Measurements from ENCODE around the gene CAPN1. TPM values are rescaled to one million over a fixed set of nuclear protein-coding genes. Genes with fewer than 3 reads are reported as not detected.

CAPN1 gene
- total and polyA plus RNA-seq, 10 donors: 61.6 to 203 (median 145) TPM

DNA sequence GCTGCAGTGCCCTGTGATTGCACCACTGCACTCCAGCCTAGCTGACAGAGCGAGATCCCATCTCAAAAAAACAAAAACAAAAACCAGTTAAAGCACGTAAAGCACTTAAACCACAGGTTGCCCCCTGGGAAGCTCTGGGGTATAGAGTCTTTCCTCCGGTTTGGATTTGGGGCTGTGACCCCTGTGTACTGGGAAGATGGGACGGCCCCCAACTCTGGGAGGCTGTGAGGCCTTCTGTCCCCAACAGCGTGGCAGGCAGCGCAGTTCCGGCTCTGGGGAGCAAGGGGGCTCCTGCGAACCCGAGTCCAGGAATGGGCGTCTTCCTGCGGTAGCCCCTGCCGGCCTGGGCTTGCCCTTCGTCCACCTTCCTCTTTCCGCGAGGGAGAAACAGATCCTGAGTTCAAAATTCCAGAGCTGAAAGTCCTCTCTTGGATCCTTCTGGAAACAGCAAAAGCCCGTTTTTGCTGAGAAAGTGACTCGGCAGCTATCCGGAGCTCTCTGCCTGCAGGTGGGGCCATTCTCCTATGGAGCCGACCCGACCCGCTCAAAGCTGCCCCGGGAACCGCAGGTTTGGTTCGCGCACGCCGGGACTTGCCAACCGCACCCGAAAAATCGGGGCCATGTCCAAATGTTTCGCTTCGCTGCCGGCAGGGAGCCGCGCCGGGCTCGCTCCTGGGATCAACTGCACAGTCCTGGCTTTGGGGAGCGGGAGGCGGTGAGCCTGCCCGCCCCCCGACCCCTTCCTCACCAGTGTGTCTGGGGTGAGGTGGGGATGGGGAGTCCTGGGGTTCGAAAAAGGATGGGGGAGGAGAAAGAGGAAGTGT is 43.8 kb downstream of the CAPN1 start:
- H3K27ac ChIP-seq: peak overlapping the region in 2 of 8 donors; percentile 7 to 65
- peak; percentile 85 for DNase-seq
- H3K27me3 ChIP-seq (replicated peaks in 1 of 7): peaks cover 0 to 6% (median 0%) of the 10 kb centered on the region in 7 donors
- intact Hi-C loops (cut with DNase I; ENCODE audit: low total_unique reads): no loop called here
- peaks cover 5 to 44% (median 26%) of the 10 kb centered on the region in 6 donors for H3K4me1 ChIP-seq
- H3K9me3 ChIP-seq: peaks cover 0 to 3% (median 0%) of the 10 kb centered on the region in 8 donors
- H3K36me3 ChIP-seq: no peaks in the 10 kb centered on the region
- peak in 2 of 3 donors; percentile 25 to 49 for TF ChIP-seq POLR2AphosphoS5 (IDR thresholded peaks at IDR 0.05)
- TF ChIP-seq POLR2A (IDR thresholded peaks at IDR 0.05): no peak
- TF ChIP-seq, protein P1, sequence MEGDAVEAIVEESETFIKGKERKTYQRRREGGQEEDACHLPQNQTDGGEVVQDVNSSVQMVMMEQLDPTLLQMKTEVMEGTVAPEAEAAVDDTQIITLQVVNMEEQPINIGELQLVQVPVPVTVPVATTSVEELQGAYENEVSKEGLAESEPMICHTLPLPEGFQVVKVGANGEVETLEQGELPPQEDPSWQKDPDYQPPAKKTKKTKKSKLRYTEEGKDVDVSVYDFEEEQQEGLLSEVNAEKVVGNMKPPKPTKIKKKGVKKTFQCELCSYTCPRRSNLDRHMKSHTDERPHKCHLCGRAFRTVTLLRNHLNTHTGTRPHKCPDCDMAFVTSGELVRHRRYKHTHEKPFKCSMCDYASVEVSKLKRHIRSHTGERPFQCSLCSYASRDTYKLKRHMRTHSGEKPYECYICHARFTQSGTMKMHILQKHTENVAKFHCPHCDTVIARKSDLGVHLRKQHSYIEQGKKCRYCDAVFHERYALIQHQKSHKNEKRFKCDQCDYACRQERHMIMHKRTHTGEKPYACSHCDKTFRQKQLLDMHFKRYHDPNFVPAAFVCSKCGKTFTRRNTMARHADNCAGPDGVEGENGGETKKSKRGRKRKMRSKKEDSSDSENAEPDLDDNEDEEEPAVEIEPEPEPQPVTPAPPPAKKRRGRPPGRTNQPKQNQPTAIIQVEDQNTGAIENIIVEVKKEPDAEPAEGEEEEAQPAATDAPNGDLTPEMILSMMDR (IDR thresholded peaks at IDR 0.05 in 8 of 11, conservative IDR thresholded peaks at IDR 0.05 in 3 of 11): peak in 10 of 11 experiments; percentile 21 to 62 (median 50)
- H3K4me3 ChIP-seq: peak overlapping the region; percentile 4 to 68 (median 43)
- 5 to 9% (median 6%) methylated on average over 27 to 42 of the region's 42 CpGs for WGBS, 5 donors

DNA sequence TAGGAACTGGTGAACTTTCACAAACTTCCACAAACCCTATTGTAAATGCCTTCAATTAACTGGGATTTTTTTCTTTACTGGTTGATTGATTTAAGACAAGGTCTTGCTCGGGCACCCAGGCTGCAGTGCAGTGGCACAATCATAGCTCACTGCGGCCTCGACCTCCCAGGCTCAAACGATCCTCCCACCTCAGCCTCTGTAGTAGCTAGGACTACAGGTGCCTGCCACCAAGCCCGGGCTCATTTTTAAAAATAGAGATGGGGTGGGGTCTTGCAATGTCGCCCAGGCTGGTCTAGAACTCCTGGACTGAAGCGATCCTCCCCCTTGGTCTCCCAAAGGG is 44.3 kb downstream of the CAPN1 start:
- TF ChIP-seq POLR2A (IDR thresholded peaks at IDR 0.05): no peak
- TF ChIP-seq POLR2AphosphoS5 (IDR thresholded peaks at IDR 0.05): no peak
- TF ChIP-seq, protein P1 (IDR thresholded peaks at IDR 0.05 in 8 of 11, conservative IDR thresholded peaks at IDR 0.05 in 3 of 11): no peak
- peak overlapping the region in 7 of 8 donors; percentile 4 to 68 (median 43) for H3K4me3 ChIP-seq
- WGBS, 5 donors: 34 to 39% (median 37%) methylated on average over 7 of the region's 7 CpGs
- peaks cover 5 to 44% (median 26%) of the 10 kb centered on the region in 6 donors for H3K4me1 ChIP-seq
- intact Hi-C loops (cut with DNase I; ENCODE audit: low total_unique reads): no loop called here
- H3K27me3 ChIP-seq (replicated peaks in 1 of 7): peaks cover 0 to 6% (median 0%) of the 10 kb centered on the region in 7 donors
- H3K9me3 ChIP-seq: peaks cover 0 to 3% (median 0%) of the 10 kb centered on the region in 8 donors
- peak overlapping the region in 2 of 8 donors; percentile 7 to 65 for H3K27ac ChIP-seq
- no peaks in the 10 kb centered on the region for H3K36me3 ChIP-seq
- no peak for DNase-seq

DNA sequence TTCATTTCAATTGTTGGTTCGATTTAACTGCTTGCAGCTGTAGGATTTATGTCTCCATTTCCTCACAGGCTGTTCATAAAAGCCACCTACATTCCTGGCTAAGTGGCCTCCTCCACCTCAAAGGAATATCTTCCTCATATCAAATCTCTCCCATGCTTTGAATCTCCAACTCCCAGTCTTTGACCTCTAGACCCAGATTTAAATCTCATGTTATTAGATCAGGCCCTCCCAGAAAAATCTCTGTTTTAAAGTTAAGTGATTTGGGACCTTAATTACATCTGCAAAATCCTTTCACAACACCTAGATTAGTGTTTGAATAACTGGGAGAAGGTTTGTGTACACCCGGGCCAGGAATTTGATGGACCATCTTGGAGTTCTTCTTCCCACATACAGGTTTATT is 46.2 kb downstream of the CAPN1 start:
- Histone ChIP-seq H3K27ac (no peak overlapping the region), H3K9me3 (peaks cover 0 to 3% (median 0%) of the 10 kb centered on the region in 8 donors), H3K36me3 (no peaks in the 10 kb centered on the region), H3K4me1 (peaks cover 5 to 34% (median 20%) of the 10 kb centered on the region in 6 donors), H3K27me3 (replicated peaks in 1 of 7) (peaks cover 0 to 6% (median 0%) of the 10 kb centered on the region in 7 donors), H3K4me3 (no peak overlapping the region)
- WGBS, 5 donors: 74 to 87% (median 81%) methylated on average over 2 of the region's 2 CpGs
- intact Hi-C loops (cut with DNase I; ENCODE audit: low total_unique reads): no loop called here
- no peak for DNase-seq
- TF ChIP-seq, protein P1 (IDR thresholded peaks at IDR 0.05 in 8 of 11, conservative IDR thresholded peaks at IDR 0.05 in 3 of 11): no peak
- no peak for TF ChIP-seq POLR2A (IDR thresholded peaks at IDR 0.05)
- no peak for TF ChIP-seq POLR2AphosphoS5 (IDR thresholded peaks at IDR 0.05)
